ENCODE results near the gene PM20D1.

PM20D1 gene

GRCh38 chr1:205803986-205804385, 45.9 kb downstream of the PM20D1 start:
- no peak for DNase-seq

- no peak for DNase-seq
Observed at GRCh38 chr1:205802060-205802459, 47.9 kb downstream of the PM20D1 start.

- no peak for DNase-seq
Observed at GRCh38 chr1:205800981-205801703, 48.8 kb downstream of the PM20D1 start.

GRCh38 chr1:205800427-205800826, 49.5 kb downstream of the PM20D1 start:
- DNase-seq: no peak

GRCh38 chr1:205798577-205798976, 51.4 kb downstream of the PM20D1 start:
- no peak for DNase-seq

- no peak for DNase-seq
Observed at GRCh38 chr1:205797168-205797567, 52.8 kb downstream of the PM20D1 start.

- no peak for DNase-seq
Observed at GRCh38 chr1:205794011-205794730, 55.8 kb downstream of the PM20D1 start.

GRCh38 chr1:205792961-205793673, 56.8 kb downstream of the PM20D1 start:
- DNase-seq: no peak

GRCh38 chr1:205792481-205792881, 57.5 kb downstream of the PM20D1 start:
- DNase-seq: no peak

- DNase-seq: peak in 4 of 5 donors; percentile 37 to 53 (median 46)
Observed at GRCh38 chr1:205791568-205792180, 58.3 kb downstream of the PM20D1 start.

GRCh38 chr1:205787287-205787916, 62.5 kb downstream of the PM20D1 start:
- no peak for DNase-seq

GRCh38 chr1:205786601-205787000, 63.3 kb downstream of the PM20D1 start:
- no peak for DNase-seq

- DNase-seq: no peak
Observed at GRCh38 chr1:205785446-205785845, 64.5 kb downstream of the PM20D1 start.

- DNase-seq: no peak
Observed at GRCh38 chr1:205783904-205784303, 66.0 kb downstream of the PM20D1 start.

- no peak for DNase-seq
Observed at GRCh38 chr1:205783433-205783795, 66.5 kb downstream of the PM20D1 start.

- DNase-seq: peak in 1 of 5 donors; percentile 73
Observed at GRCh38 chr1:205782627-205783432, 67.1 kb downstream of the PM20D1 start.

GRCh38 chr1:205780335-205780734, 69.6 kb downstream of the PM20D1 start:
- DNase-seq: no peak
